Psoas muscle (tissue), 8 donors: ENCODE data around the gene LMTK2. TPM values are rescaled to one million over a fixed set of nuclear protein-coding genes. Genes with fewer than 3 reads are reported as not detected.

Source experiments
- ATAC-seq, 4 donors: fragments of 200-7000 bp; cut with Tn5 transposase; one replicate each; pipeline ENCODE4 v1.9.1; 2020; ENCODE audit warnings: moderate library complexity in 3 of 4, mild to moderate bottlenecking in 2 of 4
- DNase-seq, 2 donors: peaks; one replicate each; pipeline ENCODE4 v3.0.0-alpha.2; 2020
- H3K27ac ChIP-seq: fragments of 200-600 bp; one replicate; pipeline ENCODE4 v1.8.0; 2022
- H3K27me3 ChIP-seq, 3 donors: fragments of 200-600 bp in 1 of 3; one replicate each; pipeline versions ENCODE4 v1.6.1 to v1.8.0; 2013 to 2022; ENCODE audit warnings: low read length in 2 of 3, mild to moderate bottlenecking in 2 of 3, moderate library complexity in 1 of 3; ENCODE audit not compliant: insufficient read depth in 3 of 3
- H3K36me3 ChIP-seq, 2 donors: fragments of 200-600 bp in 1 of 2; one replicate each; pipeline versions ENCODE4 v1.6.1 to v1.8.0; 2013 to 2022; ENCODE audit warnings: low read depth in 1 of 2, mild to moderate bottlenecking in 1 of 2, moderate library complexity in 1 of 2; ENCODE audit not compliant: insufficient read depth in 1 of 2
- H3K4me1 ChIP-seq: fragments of 200-600 bp; one replicate; pipeline ENCODE4 v1.8.0; 2022
- H3K4me3 ChIP-seq: fragments of 200-600 bp; one replicate; pipeline ENCODE4 v1.8.0; 2022; ENCODE audit warnings: mild to moderate bottlenecking
- H3K9me3 ChIP-seq: fragments of 200-600 bp; one replicate; pipeline ENCODE4 v1.8.0; 2022
- CTCF ChIP-seq: fragments of 200-600 bp; IDR thresholded peaks from one replicate; pipeline ENCODE4 v1.8.0; 2022; ENCODE audit warnings: antibody characterized with exemption
- WGBS, 3 donors: extraction: QIAGEN DNeasy Blood & Tissue Kit; methylation state at CpG; one replicate each; pipeline versions ENCODE4 v1.1.6 to v1.1.7; 2013; 5-methylcytosine and 5-hydroxymethylcytosine counted together
- intact Hi-C, 2 donors: fragments of 100-400 bp; cut with DNase I; formaldehyde crosslinking; loops; one replicate each; pipeline versions ENCODE4 v1.11.0 to v1.14.2; 2022
- polyA plus RNA-seq, 3 donors: library from polyadenylated mRNA; stranded (reverse); fragments of 200-250 nt; gene quantifications; one replicate each; pipeline ENCODE4 v1.2.3, GENCODE V29; 2013
- total RNA-seq, 4 donors: library from RNA; stranded (reverse); fragmentation: NEBNext Ultra II Directional in 2 of 4; extraction: Animal tissue kit (Norgen Biotek cat#: 25700) in 2 of 4; gene quantifications; one replicate each; pipeline versions ENCODE4 v1.2.1 to v1.2.4, GENCODE V29; 2021 to 2023
- donor health status: healthy with polysubstance abuse.
- donor health status: DM: no; HTN: no; CAD: no; lungs with moderate emphysema.
- donor health status: Bipolar disorder and iron deficiency.
- donor health status: healthy.
- donor health status: DM: yes; HTN: yes; CAD: no.
- donor health status: DM: no; HTN: no; CAD: no.
- donor health status: DM: no; HTN: no; CAD: no.
- donor health status: DM: yes; HTN: yes; CAD: no.

The LMTK2 gene
- total and polyA plus RNA-seq, 7 donors = 3.6 to 25.0 (median 13.5) TPM

GRCh38 chr7:98238076-98238475, 131.4 kb downstream of the LMTK2 start:
- intact Hi-C loops = no loop called here
- H3K36me3 ChIP-seq = peaks cover 0 to 67% of the 10 kb centered on the region in 2 donors
- WGBS, 3 donors = 93 to 98% (median 97%) methylated on average over 4 of the region's 4 CpGs

GRCh38 chr7:98238976-98239375, 132.3 kb downstream of the LMTK2 start:
- intact Hi-C loops = no loop called here
- H3K27me3 ChIP-seq = no peaks in the 10 kb centered on the region
- no peaks in the 10 kb centered on the region for H3K4me1 ChIP-seq
- no peak overlapping the region for H3K4me3 ChIP-seq
- no peak for ATAC-seq
- no peak for TF ChIP-seq CTCF
- peaks cover 0 to 69% of the 10 kb centered on the region in 2 donors for H3K36me3 ChIP-seq
- H3K9me3 ChIP-seq = no peaks in the 10 kb centered on the region
- peak in 1 of 2 donors; percentile 36 for DNase-seq
- WGBS, 3 donors = 93 to 96% (median 93%) methylated on average over 9 of the region's 9 CpGs
- no peak overlapping the region for H3K27ac ChIP-seq

More at GRCh38 chr7:98238076-98238475, 131.4 kb downstream of the LMTK2 start:
- no peaks in the 10 kb centered on the region for H3K27me3 ChIP-seq
- no peak overlapping the region for H3K27ac ChIP-seq
- no peaks in the 10 kb centered on the region for H3K4me1 ChIP-seq
- DNase-seq (peak in 1 of 2 donors; percentile 5), ATAC-seq (no peak)
- no peak overlapping the region for H3K4me3 ChIP-seq
- no peaks in the 10 kb centered on the region for H3K9me3 ChIP-seq
- no peak for TF ChIP-seq CTCF

GRCh38 chr7:98240961-98241673, 134.5 kb downstream of the LMTK2 start:
- 71 to 73% (median 73%) methylated on average over 19 of the region's 19 CpGs for WGBS, 3 donors
- Histone ChIP-seq H3K36me3 (peaks cover 0 to 74% of the 10 kb centered on the region in 2 donors), H3K9me3 (no peaks in the 10 kb centered on the region), H3K27me3 (no peaks in the 10 kb centered on the region), H3K27ac (no peak overlapping the region), H3K4me1 (no peaks in the 10 kb centered on the region), H3K4me3 (no peak overlapping the region)
- intact Hi-C loops = loop anchor here (5.0 to 10.0 kb wide), 3 partner anchors 134 to 216 kb away; partner anchors contain the start of gene LMTK2 (in 1 of the 2)
- DNase-seq (peak in 1 of 2 donors; percentile 73), ATAC-seq (peak; percentile 63 to 83 (median 69))
- TF ChIP-seq CTCF = peak; percentile 67

GRCh38 chr7:98241674-98242241, 135.1 kb downstream of the LMTK2 start:
- Histone ChIP-seq H3K27ac (no peak overlapping the region), H3K9me3 (no peaks in the 10 kb centered on the region), H3K36me3 (peaks cover 0 to 68% of the 10 kb centered on the region in 2 donors), H3K4me3 (no peak overlapping the region), H3K4me1 (no peaks in the 10 kb centered on the region), H3K27me3 (no peaks in the 10 kb centered on the region)
- intact Hi-C loops = loop anchor here (5.0 to 10.0 kb wide), 3 partner anchors 134 to 217 kb away; partner anchors contain the start of gene LMTK2 (in 1 of the 2)
- no peak for TF ChIP-seq CTCF
- peak in 1 of 2 donors; percentile 35 for DNase-seq
- peak in 3 of 4 donors; percentile 9 to 20 (median 10) for ATAC-seq
- WGBS, 3 donors = 85 to 89% (median 86%) methylated on average over 16 of the region's 16 CpGs
